IMR-90 (cell line): ENCODE results near the gene ATP9B. TPM values are rescaled to one million over a fixed set of nuclear protein-coding genes. Genes with fewer than 3 reads are reported as not detected.

Experiments
- ATAC-seq: fragments of 200-7000 bp; cut with Tn5 transposase; 2 replicates; pipeline ENCODE4 v1.9.1; 2020; ENCODE audit warnings: low read depth, mild to moderate bottlenecking, moderate library complexity
- BruUV-seq: library from RNA; stranded (reverse); fragments of 400-500 nt; replicated peaks from 2 replicates; lab custom pipeline; 2021; lab: Mats Ljungman, UMichigan
- CTCF ChIA-PET: fragments of 300-600 bp; formaldehyde crosslinking; extraction: SDS; loops from one replicate; lab custom pipeline; 2021; ENCODE audit warnings: antibody characterized with exemption; lab: Yijun Ruan, JAX
- POLR2A ChIA-PET: fragments of 300-600 bp; sonication (Branson Sonifier 250); formaldehyde crosslinking; loops from one replicate; lab custom pipeline; 2022; ENCODE audit warnings: antibody characterized with exemption; ENCODE audit not compliant: unreplicated experiment; lab: Charles Lee
- DNase-seq: peaks from one replicate; pipeline ENCODE4 v3.0.0; 2013
- H2AFZ ChIP-seq: replicated peaks from 2 replicates; pipeline ENCODE3; 2013; ENCODE audit warnings: low read length, mild to moderate bottlenecking; ENCODE audit not compliant: poor library complexity
- H2AK5ac ChIP-seq: 2 replicates; pipeline ENCODE4 v1.6.1; 2013; ENCODE audit warnings: low read depth, low read length, inconsistent platforms
- H2AK9ac ChIP-seq: replicated peaks from 2 replicates; pipeline ENCODE3; 2013; ENCODE audit warnings: mild to moderate bottlenecking, low read depth, low read length, moderate library complexity; ENCODE audit not compliant: poor library complexity
- H2BK120ac ChIP-seq: 2 replicates; pipeline ENCODE4 v1.6.1; 2013; ENCODE audit warnings: low read depth, low read length, inconsistent platforms
- H2BK15ac ChIP-seq: 3 replicates; pipeline ENCODE4 v1.6.1; 2013; ENCODE audit warnings: low read depth, low read length, inconsistent platforms
- H2BK20ac ChIP-seq: 2 replicates; pipeline ENCODE4 v1.6.1; 2013; ENCODE audit warnings: low read depth, mild to moderate bottlenecking, inconsistent platforms, low read length, moderate library complexity
- H2BK5ac ChIP-seq: 2 replicates; pipeline ENCODE4 v1.6.1; 2013; ENCODE audit warnings: mild to moderate bottlenecking, low read depth, low read length, inconsistent platforms; ENCODE audit not compliant: poor library complexity, severe bottlenecking
- H3K14ac ChIP-seq: replicated peaks from 2 replicates; pipeline ENCODE4 v1.6.1; 2013; ENCODE audit warnings: low read depth, low read length, inconsistent platforms
- H3K18ac ChIP-seq: 2 replicates; pipeline ENCODE4 v1.6.1; 2013; ENCODE audit warnings: low read depth, low read length, control low read depth
- H3K23ac ChIP-seq: 2 replicates; pipeline ENCODE4 v1.6.1; 2013; ENCODE audit warnings: low read depth, low read length, inconsistent platforms
- H3K27ac ChIP-seq: 2 replicates; pipeline ENCODE4 v1.5.1; 2013; ENCODE audit warnings: mild to moderate bottlenecking, control low read depth, low read length; ENCODE audit not compliant: insufficient read depth
- H3K27me3 ChIP-seq: 2 replicates; pipeline ENCODE4 v1.6.1; 2013; ENCODE audit warnings: low read length; ENCODE audit not compliant: control insufficient read depth, insufficient read depth
- H3K36me3 ChIP-seq: 2 replicates; pipeline ENCODE4 v1.6.1; 2013; ENCODE audit warnings: low read length, mixed read lengths; ENCODE audit not compliant: control insufficient read depth, insufficient read depth
- H3K4ac ChIP-seq: 2 replicates; pipeline ENCODE4 v1.6.1; 2013; ENCODE audit warnings: low read depth, low read length, inconsistent platforms
- H3K4me1 ChIP-seq: 2 replicates; pipeline ENCODE4 v1.6.1; 2013; ENCODE audit warnings: low read length, mixed read lengths; ENCODE audit not compliant: control insufficient read depth, insufficient read depth
- H3K4me2 ChIP-seq: 2 replicates; pipeline ENCODE4 v1.6.1; 2013; ENCODE audit warnings: low read depth, mild to moderate bottlenecking, control low read depth, low read length, moderate library complexity
- H3K4me3 ChIP-seq: 2 replicates; pipeline ENCODE4 v1.5.1; 2013; ENCODE audit warnings: low read depth, mild to moderate bottlenecking, control low read depth, low read length, moderate library complexity; ENCODE audit not compliant: insufficient read depth
- H3K56ac ChIP-seq: 2 replicates; pipeline ENCODE4 v1.6.1; 2013; ENCODE audit warnings: low read length, inconsistent platforms; ENCODE audit not compliant: insufficient read depth; ENCODE audit errors: extremely low read depth
- H3K79me1 ChIP-seq, 2 experiments: 2 replicates each; pipeline ENCODE4 v1.6.1; 2013; ENCODE audit warnings: low read length in 2 of 2, inconsistent platforms in 1 of 2, low read depth in 1 of 2
- H3K9ac ChIP-seq: 2 replicates; pipeline ENCODE4 v1.6.1; 2013; ENCODE audit warnings: low read depth, low read length, control low read depth
- H3K9me1 ChIP-seq: 2 replicates; pipeline ENCODE4 v1.6.1; 2013; ENCODE audit warnings: low read length, inconsistent platforms; ENCODE audit not compliant: insufficient read depth
- H3K9me3 ChIP-seq: 2 replicates; pipeline ENCODE4 v1.6.1; 2013; ENCODE audit warnings: low read length; ENCODE audit not compliant: control insufficient read depth, insufficient read depth
- H4K20me1 ChIP-seq: 2 replicates; pipeline ENCODE4 v1.6.1; 2013; ENCODE audit warnings: low read length, inconsistent platforms; ENCODE audit not compliant: insufficient read depth
- H4K5ac ChIP-seq: 2 replicates; pipeline ENCODE4 v1.6.1; 2013; ENCODE audit warnings: mild to moderate bottlenecking, low read depth, low read length, control low read depth
- H4K8ac ChIP-seq, 2 experiments: 2 replicates each; pipeline ENCODE4 v1.6.1; 2013; ENCODE audit warnings: low read depth in 2 of 2, low read length in 2 of 2, control low read depth in 1 of 2, inconsistent platforms in 1 of 2
- H4K91ac ChIP-seq: 2 replicates; pipeline ENCODE4 v1.6.1; 2013; ENCODE audit warnings: low read depth, low read length, inconsistent platforms; ENCODE audit not compliant: insufficient read depth
- BHLHE40 ChIP-seq: fragments of 150-350 bp; IDR thresholded peaks from 2 replicates; pipeline ENCODE4 v1.6.1; 2016; ENCODE audit warnings: mild to moderate bottlenecking, low read depth, low read length
- CEBPB ChIP-seq: IDR thresholded peaks from 2 replicates; pipeline ENCODE4 v1.6.1; 2012; ENCODE audit warnings: low read depth, low read length, improper control_type of control experiment
- CHD1 ChIP-seq: IDR thresholded peaks from 2 replicates; pipeline ENCODE4 v1.6.1; 2012; ENCODE audit warnings: low read depth, low read length, improper control_type of control experiment
- CTCF ChIP-seq: conservative IDR thresholded peaks from 2 replicates; pipeline ENCODE4 v1.5.1; 2012; ENCODE audit warnings: mild to moderate bottlenecking, low read depth, low read length, improper control_type of control experiment
- FOS ChIP-seq: fragments of 150-350 bp; IDR thresholded peaks from 2 replicates; pipeline ENCODE4 v1.6.1; 2016; ENCODE audit warnings: low read depth, low read length
- MAFK ChIP-seq: IDR thresholded peaks from 2 replicates; pipeline ENCODE4 v1.6.1; 2012; ENCODE audit warnings: low read depth, low read length, improper control_type of control experiment
- MAZ ChIP-seq: IDR thresholded peaks from 2 replicates; pipeline ENCODE4 v1.6.1; 2012; ENCODE audit warnings: low read depth, mild to moderate bottlenecking, low read length, improper control_type of control experiment, moderate library complexity, borderline replicate concordance
- MXI1 ChIP-seq: IDR thresholded peaks from 2 replicates; pipeline ENCODE4 v1.6.1; 2012; ENCODE audit warnings: low read depth, mild to moderate bottlenecking, low read length, moderate library complexity, borderline replicate concordance
- NFE2L2 ChIP-seq: fragments of 150-350 bp; IDR thresholded peaks from 2 replicates; pipeline ENCODE4 v1.6.1; 2016; ENCODE audit warnings: low read depth, mild to moderate bottlenecking, low read length
- POLR2A ChIP-seq: IDR thresholded peaks from 2 replicates; pipeline ENCODE4 v1.6.1; 2012; ENCODE audit warnings: mild to moderate bottlenecking, low read depth, low read length
- RAD21 ChIP-seq: IDR thresholded peaks from 2 replicates; pipeline ENCODE4 v1.6.1; 2012; ENCODE audit warnings: low read length, improper control_type of control experiment
- RCOR1 ChIP-seq: IDR thresholded peaks from 2 replicates; pipeline ENCODE4 v1.6.1; 2012; ENCODE audit warnings: mild to moderate bottlenecking, low read length, improper control_type of control experiment; ENCODE audit not compliant: insufficient replicate concordance
- RFX5 ChIP-seq: IDR thresholded peaks from 2 replicates; pipeline ENCODE4 v1.8.0; 2012; ENCODE audit warnings: low read depth, mild to moderate bottlenecking, low read length, moderate library complexity
- USF2 ChIP-seq: fragments of 150-350 bp; IDR thresholded peaks from 2 replicates; pipeline ENCODE4 v1.6.1; 2017; ENCODE audit warnings: mild to moderate bottlenecking, antibody characterized with exemption, low read length, low read depth
- WGBS, 2 experiments: methylation state at CpG; one replicate each; pipeline versions ENCODE4 v1.1.5 to v1.1.7; 2013; ENCODE audit warnings: missing lambda C conversion rate in 2 of 2; ENCODE audit not compliant: insufficient read length in 1 of 2; ENCODE audit errors: extremely low coverage in 2 of 2; 5-methylcytosine and 5-hydroxymethylcytosine counted together
- dilution Hi-C: fragments of 300-500 bp; cut with HindIII; formaldehyde crosslinking; loops from one replicate; pipeline ENCODE4 v1.14.3; 2018; ENCODE audit warnings: low sequenced_read_pairs; ENCODE audit not compliant: unreplicated experiment
- in situ Hi-C: fragments of 300-500 bp; cut with MboI; formaldehyde crosslinking; loops from 3 replicates; pipeline ENCODE4 v1.14.3; 2019; ENCODE audit warnings: low sequenced_read_pairs, inconsistent platforms, mixed read lengths
- intact Hi-C: fragments of 100-400 bp; cut with micrococcal nuclease; formaldehyde crosslinking; loops from 2 replicates; pipeline ENCODE4 v1.10.0; 2022
- polyA plus RNA-seq, 3 experiments: library from polyadenylated mRNA; depleted of rRNA; stranded (reverse); fragments of >200 nt; gene quantifications; 2 replicates each; pipeline ENCODE4 v1.2.3, GENCODE V29; 2012; ENCODE audit warnings: low replicate concordance in 1 of 3
- total RNA-seq: library from RNA; depleted of rRNA; stranded (reverse); fragments of >200 nt; gene quantifications from 2 replicates; pipeline ENCODE4 v1.2.3, GENCODE V29; 2012
- TF ChIP-seq, protein P1 (sequence below): fragments of 150-350 bp; IDR thresholded peaks from 2 replicates; pipeline ENCODE4 v1.6.1; 2016; ENCODE audit warnings: low read depth, mild to moderate bottlenecking, low read length, moderate library complexity, borderline replicate concordance

Gene ATP9B
- total and polyA plus RNA-seq, 2 of the 4 experiments (the other 2 are of a cell fraction), result 11.0 to 11.5 TPM

DNA sequence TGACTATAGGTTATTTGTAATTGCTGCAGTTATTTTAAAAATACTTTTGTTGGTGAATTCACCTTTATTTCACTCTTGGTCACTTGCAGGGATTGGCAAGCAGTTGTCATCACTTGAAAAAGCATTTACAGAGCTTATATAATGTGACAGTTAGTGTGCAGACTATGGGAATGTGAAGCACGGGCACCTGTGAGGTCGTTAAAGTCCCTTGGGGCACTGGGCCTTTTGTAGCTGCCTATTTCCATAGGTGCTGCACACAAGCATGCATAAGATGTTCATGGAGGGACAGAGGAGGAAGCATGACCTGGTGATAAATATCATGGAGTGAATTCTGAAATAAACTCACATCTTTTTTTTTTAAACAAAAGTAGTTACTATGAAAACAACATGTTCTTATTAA is 124.6 kb downstream of the ATP9B start:
- Histone ChIP-seq H3K23ac (no peak overlapping the region), H3K9me3 (no peaks in the 10 kb centered on the region), H4K8ac (no peak overlapping the region), H4K91ac (no peak overlapping the region), H2BK20ac (no peak overlapping the region), H4K5ac (no peak overlapping the region), H2AK9ac (no peak overlapping the region), H4K20me1 (no peaks in the 10 kb centered on the region), H2BK5ac (no peak overlapping the region), H3K4me3 (no peak overlapping the region), H3K14ac (no peak overlapping the region), H3K9me1 (peaks cover 4% of the 10 kb centered on the region), H3K9ac (no peak overlapping the region), H3K18ac (no peak overlapping the region), H3K4me1 (no peaks in the 10 kb centered on the region), H3K56ac (no peak overlapping the region), H2BK15ac (no peak overlapping the region), H2AFZ (no peak overlapping the region), H3K36me3 (peaks cover 12% of the 10 kb centered on the region), H3K27ac (no peak overlapping the region), H2BK120ac (no peak overlapping the region), H3K4me2 (no peak overlapping the region), H3K79me1 (no peaks in the 10 kb centered on the region), H3K27me3 (no peaks in the 10 kb centered on the region), H3K4ac (no peak overlapping the region), H2AK5ac (no peak overlapping the region)
- no TSS peak for BruUV-seq
- ChIA-PET CTCF (interaction anchor here (0.9 kb wide), 1 partner anchor 64 kb away, joined by 7 read pairs; no protein-coding TSS in a partner anchor), POLR2A (no interaction called here)
- intact Hi-C loops (no loop called here), in situ Hi-C loops (no loop called here), dilution Hi-C loops (no loop called here)
- 100% methylated on average over 1 of the region's 2 CpGs; no CpG with 5 or more reads in 1 of the 2 experiments for WGBS, 2 experiments
- ATAC-seq (no peak), DNase-seq (no peak)
- TF ChIP-seq CEBPB (no peak), FOS (no peak), MAZ (no peak), POLR2A (no peak), NFE2L2 (no peak), MXI1 (no peak), CHD1 (no peak), BHLHE40 (no peak), RAD21 (no peak), CTCF (no peak), RFX5 (no peak), USF2 (no peak), RCOR1 (no peak), MAFK (no peak)
- TF ChIP-seq, protein P1, sequence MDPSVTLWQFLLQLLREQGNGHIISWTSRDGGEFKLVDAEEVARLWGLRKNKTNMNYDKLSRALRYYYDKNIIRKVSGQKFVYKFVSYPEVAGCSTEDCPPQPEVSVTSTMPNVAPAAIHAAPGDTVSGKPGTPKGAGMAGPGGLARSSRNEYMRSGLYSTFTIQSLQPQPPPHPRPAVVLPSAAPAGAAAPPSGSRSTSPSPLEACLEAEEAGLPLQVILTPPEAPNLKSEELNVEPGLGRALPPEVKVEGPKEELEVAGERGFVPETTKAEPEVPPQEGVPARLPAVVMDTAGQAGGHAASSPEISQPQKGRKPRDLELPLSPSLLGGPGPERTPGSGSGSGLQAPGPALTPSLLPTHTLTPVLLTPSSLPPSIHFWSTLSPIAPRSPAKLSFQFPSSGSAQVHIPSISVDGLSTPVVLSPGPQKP, result no peak
